ENCODE results near the gene POLA1. TPM values are rescaled to one million over a fixed set of nuclear protein-coding genes. Genes with fewer than 3 reads are reported as not detected.

POLA1 gene
- total RNA-seq, 4 donors from 2014 or later: 10.1 to 15.3 (median 13.1) TPM

DNA sequence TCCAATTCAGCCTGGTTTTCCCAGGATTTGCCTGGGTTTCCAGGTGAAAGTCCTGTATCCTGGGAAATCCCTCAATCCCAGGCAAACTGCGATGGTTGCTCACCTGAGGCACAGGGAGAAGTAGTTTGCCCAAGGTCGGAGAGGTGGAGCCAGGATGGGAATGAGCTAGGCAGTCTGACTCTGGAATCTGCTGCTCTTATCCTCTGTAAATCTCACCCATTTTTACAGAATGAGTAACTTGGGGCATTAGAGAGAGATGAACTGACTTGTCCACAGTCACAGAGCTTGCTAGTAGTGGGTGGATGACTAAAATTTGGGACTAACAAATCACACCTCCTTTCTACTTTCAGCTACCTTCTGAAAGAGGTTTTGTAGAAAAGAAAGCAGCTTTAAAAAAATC lies 331.9 kb downstream of the POLA1 start:
- no peak for DNase-seq (ENCODE audit: low spot score in 2 of 2)
- Histone ChIP-seq H3K4me1 (peaks cover 6% of the 10 kb centered on the region), H3K27ac (no peak overlapping the region), H3K36me3 (no peaks in the 10 kb centered on the region), H3K9me3 (no peaks in the 10 kb centered on the region), H3K27me3 (peaks cover 51% of the 10 kb centered on the region), H3K4me3 (no peak overlapping the region)
- TF ChIP-seq POLR2A (IDR thresholded peaks at IDR 0.05): no peak
- TF ChIP-seq POLR2AphosphoS5 (IDR thresholded peaks at IDR 0.05): no peak
- TF ChIP-seq, protein P1, sequence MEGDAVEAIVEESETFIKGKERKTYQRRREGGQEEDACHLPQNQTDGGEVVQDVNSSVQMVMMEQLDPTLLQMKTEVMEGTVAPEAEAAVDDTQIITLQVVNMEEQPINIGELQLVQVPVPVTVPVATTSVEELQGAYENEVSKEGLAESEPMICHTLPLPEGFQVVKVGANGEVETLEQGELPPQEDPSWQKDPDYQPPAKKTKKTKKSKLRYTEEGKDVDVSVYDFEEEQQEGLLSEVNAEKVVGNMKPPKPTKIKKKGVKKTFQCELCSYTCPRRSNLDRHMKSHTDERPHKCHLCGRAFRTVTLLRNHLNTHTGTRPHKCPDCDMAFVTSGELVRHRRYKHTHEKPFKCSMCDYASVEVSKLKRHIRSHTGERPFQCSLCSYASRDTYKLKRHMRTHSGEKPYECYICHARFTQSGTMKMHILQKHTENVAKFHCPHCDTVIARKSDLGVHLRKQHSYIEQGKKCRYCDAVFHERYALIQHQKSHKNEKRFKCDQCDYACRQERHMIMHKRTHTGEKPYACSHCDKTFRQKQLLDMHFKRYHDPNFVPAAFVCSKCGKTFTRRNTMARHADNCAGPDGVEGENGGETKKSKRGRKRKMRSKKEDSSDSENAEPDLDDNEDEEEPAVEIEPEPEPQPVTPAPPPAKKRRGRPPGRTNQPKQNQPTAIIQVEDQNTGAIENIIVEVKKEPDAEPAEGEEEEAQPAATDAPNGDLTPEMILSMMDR (IDR thresholded peaks at IDR 0.05): no peak
- no peak for TF ChIP-seq EP300 (IDR thresholded peaks at IDR 0.05)
- WGBS: 67% methylated on average over 2 of the region's 2 CpGs

DNA sequence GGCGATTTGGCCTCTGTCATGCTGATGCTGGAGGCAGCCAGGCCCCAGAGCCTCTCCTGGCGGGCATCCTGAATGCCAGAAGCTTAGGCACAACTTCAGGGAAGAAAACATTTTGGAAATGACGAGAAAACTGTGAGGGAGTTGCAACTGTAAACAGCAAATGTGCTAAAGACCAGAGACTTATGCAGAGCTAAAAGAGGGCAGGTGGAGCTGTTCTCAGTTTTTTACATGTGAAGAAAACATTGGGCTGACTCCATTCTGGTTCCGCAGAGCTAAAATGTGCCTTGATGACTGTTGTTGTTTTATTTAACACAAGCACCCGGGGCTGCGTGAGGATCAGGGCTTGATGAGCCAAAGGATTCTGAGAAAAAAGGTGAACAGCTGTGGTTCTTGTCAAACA lies 332.9 kb downstream of the POLA1 start:
- no peak overlapping the region for H3K4me3 ChIP-seq
- no peak overlapping the region for H3K27ac ChIP-seq
- no peak for DNase-seq (ENCODE audit: low spot score in 2 of 2)
- H3K9me3 ChIP-seq: no peaks in the 10 kb centered on the region
- 48% methylated on average over 6 of the region's 6 CpGs for whole genome bisulfite sequencing
- H3K36me3 ChIP-seq: no peaks in the 10 kb centered on the region
- H3K27me3 ChIP-seq: peaks cover 41% of the 10 kb centered on the region
- H3K4me1 ChIP-seq: no peaks in the 10 kb centered on the region
- TF ChIP-seq POLR2AphosphoS5 (IDR thresholded peaks at IDR 0.05) (no peak), POLR2A (IDR thresholded peaks at IDR 0.05) (no peak), EP300 (IDR thresholded peaks at IDR 0.05) (no peak)
- TF ChIP-seq, protein P1 (IDR thresholded peaks at IDR 0.05): no peak

DNA sequence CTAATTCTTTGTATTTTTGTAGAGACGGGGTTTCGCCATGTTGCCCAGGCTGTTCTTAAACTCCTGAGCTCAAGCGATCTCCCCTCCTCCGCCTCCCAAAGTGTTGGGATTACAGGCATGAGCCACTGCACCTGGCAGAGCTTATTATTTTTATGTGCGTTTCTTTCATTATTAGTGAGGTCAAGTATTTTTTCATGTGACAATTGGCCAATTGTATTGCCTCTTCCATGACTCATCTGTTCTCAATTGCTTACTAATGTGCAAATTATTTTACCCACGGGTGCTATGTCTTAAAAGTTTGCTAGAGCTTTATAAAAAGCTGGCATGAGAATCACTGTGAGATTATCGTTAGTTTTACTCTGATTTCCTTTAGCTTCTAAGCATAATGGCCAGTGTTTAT lies 335.0 kb downstream of the POLA1 start:
- peaks cover 19% of the 10 kb centered on the region for H3K27me3 ChIP-seq
- no peak overlapping the region for H3K27ac ChIP-seq
- WGBS: 53% methylated on average over 7 of the region's 7 CpGs
- DNase-seq (ENCODE audit: low spot score in 2 of 2): no peak
- no peaks in the 10 kb centered on the region for H3K36me3 ChIP-seq
- H3K4me1 ChIP-seq: no peaks in the 10 kb centered on the region
- H3K4me3 ChIP-seq: no peak overlapping the region
- H3K9me3 ChIP-seq: no peaks in the 10 kb centered on the region
- no peak for TF ChIP-seq POLR2AphosphoS5 (IDR thresholded peaks at IDR 0.05)
- TF ChIP-seq, protein P1 (IDR thresholded peaks at IDR 0.05): no peak
- no peak for TF ChIP-seq EP300 (IDR thresholded peaks at IDR 0.05)

DNA sequence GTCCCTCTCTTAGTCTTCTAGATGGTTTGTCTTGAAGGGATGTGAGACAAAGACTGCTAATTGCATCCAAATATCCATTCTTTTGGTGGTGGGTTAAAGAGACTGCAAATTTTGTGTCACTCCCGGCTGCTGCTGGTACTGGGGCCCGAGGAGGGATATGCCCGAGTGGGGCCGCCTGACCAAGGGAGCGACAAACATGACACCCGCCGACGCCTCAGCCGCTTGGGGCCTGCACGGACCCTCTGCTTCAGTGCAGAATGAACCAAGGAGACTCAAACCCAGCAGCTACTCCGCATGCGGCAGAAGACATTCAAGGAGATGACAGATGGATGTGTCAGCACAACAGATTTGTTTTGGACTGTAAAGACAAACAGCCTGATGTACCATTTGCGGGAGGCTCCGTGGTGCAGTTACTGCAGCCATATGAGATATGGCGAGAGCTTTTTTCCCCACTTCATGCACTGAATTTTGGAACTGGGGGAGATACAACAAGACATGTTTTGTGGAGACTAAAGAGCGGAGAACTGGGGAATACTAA lies 335.6 kb downstream of the POLA1 start:
- TF ChIP-seq POLR2A (IDR thresholded peaks at IDR 0.05) (no peak), POLR2AphosphoS5 (IDR thresholded peaks at IDR 0.05) (no peak), EP300 (IDR thresholded peaks at IDR 0.05) (no peak)
- TF ChIP-seq, protein P1 (IDR thresholded peaks at IDR 0.05): no peak
- peaks cover 13% of the 10 kb centered on the region for H3K27me3 ChIP-seq
- H3K4me1 ChIP-seq: no peaks in the 10 kb centered on the region
- H3K27ac ChIP-seq: no peak overlapping the region
- no peak overlapping the region for H3K4me3 ChIP-seq
- 88% methylated on average over 16 of the region's 16 CpGs for WGBS
- H3K36me3 ChIP-seq: no peaks in the 10 kb centered on the region
- H3K9me3 ChIP-seq: no peaks in the 10 kb centered on the region
- no peak for DNase-seq (ENCODE audit: low spot score in 2 of 2)

DNA sequence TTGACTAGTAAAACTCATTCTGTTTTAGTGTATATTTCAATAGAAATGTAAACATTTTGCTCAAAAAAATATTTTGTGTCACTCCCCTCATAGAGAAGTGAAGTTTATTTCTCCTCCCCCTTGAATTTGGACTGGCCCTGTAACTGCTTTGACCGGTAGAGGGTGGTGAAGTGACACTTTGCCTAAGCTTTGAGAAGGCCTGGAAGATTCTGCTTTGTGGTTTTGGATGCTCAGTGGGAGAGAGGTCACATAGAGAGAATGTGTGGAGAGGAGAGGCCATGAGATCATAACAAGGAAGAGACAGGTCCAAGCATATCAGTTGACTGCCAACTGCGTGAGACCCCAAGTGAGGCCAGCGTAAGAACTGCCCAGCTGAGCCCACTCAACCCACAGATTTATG lies 341.2 kb downstream of the POLA1 start:
- WGBS: 76% methylated on average over 3 of the region's 3 CpGs
- no peak for DNase-seq (ENCODE audit: low spot score in 2 of 2)
- TF ChIP-seq EP300 (IDR thresholded peaks at IDR 0.05): no peak
- no peak for TF ChIP-seq POLR2AphosphoS5 (IDR thresholded peaks at IDR 0.05)
- no peak for TF ChIP-seq POLR2A (IDR thresholded peaks at IDR 0.05)
- TF ChIP-seq, protein P1 (IDR thresholded peaks at IDR 0.05): no peak
- Histone ChIP-seq H3K9me3 (no peaks in the 10 kb centered on the region), H3K4me1 (no peaks in the 10 kb centered on the region), H3K4me3 (no peak overlapping the region), H3K27me3 (no peaks in the 10 kb centered on the region), H3K36me3 (no peaks in the 10 kb centered on the region), H3K27ac (no peak overlapping the region)
